Sigmoid colon (tissue), 4 donors: ENCODE data around the gene KLHL8.

Source experiments
- POLR2A ChIP-seq, 2 donors: fragments of 450-650 bp; IDR thresholded peaks; one replicate each; pipeline ENCODE4 v1.6.1; 2016; ENCODE audit warnings: antibody characterized with exemption in 2 of 2, mild to moderate bottlenecking in 2 of 2, moderate library complexity in 2 of 2
- POLR2AphosphoS5 ChIP-seq, 4 donors: sonication (generic); formaldehyde crosslinking; IDR thresholded peaks; one replicate each; pipeline ENCODE4 v1.6.1; 2017; ENCODE audit warnings: antibody characterized with exemption in 4 of 4

- TF ChIP-seq POLR2A (IDR thresholded peaks at IDR 0.05) (no peak), POLR2AphosphoS5 (IDR thresholded peaks at IDR 0.05) (no peak)
Observed at GRCh38 chr4:87239194-87239593, 18.8 kb upstream of the KLHL8 start.
